Measurements from ENCODE around the gene NTM. TPM values are rescaled to one million over a fixed set of nuclear protein-coding genes. Genes with fewer than 3 reads are reported as not detected.

NTM gene
- total and polyA plus RNA-seq, 2 of the 8 experiments (the other 6 are each of a cell fraction or from before 2014, with no cell fraction given), result 13.4 to 20.0 TPM

DNA sequence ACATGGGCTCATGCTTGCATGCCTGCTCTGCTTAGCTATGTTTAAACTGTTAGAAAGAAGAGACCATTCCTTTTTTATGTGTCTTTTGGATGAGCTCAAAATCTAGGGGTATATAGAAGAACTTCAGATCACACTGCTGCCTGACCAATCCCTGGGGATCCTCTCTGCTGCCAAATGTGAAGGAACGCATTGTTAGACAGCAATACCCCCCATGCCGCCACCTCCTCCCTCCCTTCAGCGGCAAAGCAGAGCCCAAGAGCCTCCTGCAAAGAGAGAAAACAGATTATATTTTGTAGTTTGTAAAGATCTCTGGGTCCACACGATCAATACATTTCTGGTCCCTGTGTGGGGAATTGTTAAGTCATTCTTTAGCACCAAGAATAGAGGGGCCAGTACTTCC lies 677.6 kb downstream of the NTM start (continued):
- TF ChIP-seq, protein P1, sequence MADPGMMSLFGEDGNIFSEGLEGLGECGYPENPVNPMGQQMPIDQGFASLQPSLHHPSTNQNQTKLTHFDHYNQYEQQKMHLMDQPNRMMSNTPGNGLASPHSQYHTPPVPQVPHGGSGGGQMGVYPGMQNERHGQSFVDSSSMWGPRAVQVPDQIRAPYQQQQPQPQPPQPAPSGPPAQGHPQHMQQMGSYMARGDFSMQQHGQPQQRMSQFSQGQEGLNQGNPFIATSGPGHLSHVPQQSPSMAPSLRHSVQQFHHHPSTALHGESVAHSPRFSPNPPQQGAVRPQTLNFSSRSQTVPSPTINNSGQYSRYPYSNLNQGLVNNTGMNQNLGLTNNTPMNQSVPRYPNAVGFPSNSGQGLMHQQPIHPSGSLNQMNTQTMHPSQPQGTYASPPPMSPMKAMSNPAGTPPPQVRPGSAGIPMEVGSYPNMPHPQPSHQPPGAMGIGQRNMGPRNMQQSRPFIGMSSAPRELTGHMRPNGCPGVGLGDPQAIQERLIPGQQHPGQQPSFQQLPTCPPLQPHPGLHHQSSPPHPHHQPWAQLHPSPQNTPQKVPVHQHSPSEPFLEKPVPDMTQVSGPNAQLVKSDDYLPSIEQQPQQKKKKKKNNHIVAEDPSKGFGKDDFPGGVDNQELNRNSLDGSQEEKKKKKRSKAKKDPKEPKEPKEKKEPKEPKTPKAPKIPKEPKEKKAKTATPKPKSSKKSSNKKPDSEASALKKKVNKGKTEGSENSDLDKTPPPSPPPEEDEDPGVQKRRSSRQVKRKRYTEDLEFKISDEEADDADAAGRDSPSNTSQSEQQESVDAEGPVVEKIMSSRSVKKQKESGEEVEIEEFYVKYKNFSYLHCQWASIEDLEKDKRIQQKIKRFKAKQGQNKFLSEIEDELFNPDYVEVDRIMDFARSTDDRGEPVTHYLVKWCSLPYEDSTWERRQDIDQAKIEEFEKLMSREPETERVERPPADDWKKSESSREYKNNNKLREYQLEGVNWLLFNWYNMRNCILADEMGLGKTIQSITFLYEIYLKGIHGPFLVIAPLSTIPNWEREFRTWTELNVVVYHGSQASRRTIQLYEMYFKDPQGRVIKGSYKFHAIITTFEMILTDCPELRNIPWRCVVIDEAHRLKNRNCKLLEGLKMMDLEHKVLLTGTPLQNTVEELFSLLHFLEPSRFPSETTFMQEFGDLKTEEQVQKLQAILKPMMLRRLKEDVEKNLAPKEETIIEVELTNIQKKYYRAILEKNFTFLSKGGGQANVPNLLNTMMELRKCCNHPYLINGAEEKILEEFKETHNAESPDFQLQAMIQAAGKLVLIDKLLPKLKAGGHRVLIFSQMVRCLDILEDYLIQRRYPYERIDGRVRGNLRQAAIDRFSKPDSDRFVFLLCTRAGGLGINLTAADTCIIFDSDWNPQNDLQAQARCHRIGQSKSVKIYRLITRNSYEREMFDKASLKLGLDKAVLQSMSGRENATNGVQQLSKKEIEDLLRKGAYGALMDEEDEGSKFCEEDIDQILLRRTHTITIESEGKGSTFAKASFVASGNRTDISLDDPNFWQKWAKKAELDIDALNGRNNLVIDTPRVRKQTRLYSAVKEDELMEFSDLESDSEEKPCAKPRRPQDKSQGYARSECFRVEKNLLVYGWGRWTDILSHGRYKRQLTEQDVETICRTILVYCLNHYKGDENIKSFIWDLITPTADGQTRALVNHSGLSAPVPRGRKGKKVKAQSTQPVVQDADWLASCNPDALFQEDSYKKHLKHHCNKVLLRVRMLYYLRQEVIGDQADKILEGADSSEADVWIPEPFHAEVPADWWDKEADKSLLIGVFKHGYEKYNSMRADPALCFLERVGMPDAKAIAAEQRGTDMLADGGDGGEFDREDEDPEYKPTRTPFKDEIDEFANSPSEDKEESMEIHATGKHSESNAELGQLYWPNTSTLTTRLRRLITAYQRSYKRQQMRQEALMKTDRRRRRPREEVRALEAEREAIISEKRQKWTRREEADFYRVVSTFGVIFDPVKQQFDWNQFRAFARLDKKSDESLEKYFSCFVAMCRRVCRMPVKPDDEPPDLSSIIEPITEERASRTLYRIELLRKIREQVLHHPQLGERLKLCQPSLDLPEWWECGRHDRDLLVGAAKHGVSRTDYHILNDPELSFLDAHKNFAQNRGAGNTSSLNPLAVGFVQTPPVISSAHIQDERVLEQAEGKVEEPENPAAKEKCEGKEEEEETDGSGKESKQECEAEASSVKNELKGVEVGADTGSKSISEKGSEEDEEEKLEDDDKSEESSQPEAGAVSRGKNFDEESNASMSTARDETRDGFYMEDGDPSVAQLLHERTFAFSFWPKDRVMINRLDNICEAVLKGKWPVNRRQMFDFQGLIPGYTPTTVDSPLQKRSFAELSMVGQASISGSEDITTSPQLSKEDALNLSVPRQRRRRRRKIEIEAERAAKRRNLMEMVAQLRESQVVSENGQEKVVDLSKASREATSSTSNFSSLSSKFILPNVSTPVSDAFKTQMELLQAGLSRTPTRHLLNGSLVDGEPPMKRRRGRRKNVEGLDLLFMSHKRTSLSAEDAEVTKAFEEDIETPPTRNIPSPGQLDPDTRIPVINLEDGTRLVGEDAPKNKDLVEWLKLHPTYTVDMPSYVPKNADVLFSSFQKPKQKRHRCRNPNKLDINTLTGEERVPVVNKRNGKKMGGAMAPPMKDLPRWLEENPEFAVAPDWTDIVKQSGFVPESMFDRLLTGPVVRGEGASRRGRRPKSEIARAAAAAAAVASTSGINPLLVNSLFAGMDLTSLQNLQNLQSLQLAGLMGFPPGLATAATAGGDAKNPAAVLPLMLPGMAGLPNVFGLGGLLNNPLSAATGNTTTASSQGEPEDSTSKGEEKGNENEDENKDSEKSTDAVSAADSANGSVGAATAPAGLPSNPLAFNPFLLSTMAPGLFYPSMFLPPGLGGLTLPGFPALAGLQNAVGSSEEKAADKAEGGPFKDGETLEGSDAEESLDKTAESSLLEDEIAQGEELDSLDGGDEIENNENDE (IDR thresholded peaks at IDR 0.05; ENCODE audit: insufficient replicate concordance, low read length), result no peak
- TF ChIP-seq, protein P2, sequence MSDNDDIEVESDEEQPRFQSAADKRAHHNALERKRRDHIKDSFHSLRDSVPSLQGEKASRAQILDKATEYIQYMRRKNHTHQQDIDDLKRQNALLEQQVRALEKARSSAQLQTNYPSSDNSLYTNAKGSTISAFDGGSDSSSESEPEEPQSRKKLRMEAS (IDR thresholded peaks at IDR 0.05), result no peak
- TF ChIP-seq, protein P3, sequence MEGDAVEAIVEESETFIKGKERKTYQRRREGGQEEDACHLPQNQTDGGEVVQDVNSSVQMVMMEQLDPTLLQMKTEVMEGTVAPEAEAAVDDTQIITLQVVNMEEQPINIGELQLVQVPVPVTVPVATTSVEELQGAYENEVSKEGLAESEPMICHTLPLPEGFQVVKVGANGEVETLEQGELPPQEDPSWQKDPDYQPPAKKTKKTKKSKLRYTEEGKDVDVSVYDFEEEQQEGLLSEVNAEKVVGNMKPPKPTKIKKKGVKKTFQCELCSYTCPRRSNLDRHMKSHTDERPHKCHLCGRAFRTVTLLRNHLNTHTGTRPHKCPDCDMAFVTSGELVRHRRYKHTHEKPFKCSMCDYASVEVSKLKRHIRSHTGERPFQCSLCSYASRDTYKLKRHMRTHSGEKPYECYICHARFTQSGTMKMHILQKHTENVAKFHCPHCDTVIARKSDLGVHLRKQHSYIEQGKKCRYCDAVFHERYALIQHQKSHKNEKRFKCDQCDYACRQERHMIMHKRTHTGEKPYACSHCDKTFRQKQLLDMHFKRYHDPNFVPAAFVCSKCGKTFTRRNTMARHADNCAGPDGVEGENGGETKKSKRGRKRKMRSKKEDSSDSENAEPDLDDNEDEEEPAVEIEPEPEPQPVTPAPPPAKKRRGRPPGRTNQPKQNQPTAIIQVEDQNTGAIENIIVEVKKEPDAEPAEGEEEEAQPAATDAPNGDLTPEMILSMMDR (IDR thresholded peaks at IDR 0.05; ENCODE audit: control extremely low read depth in 1 of 3, insufficient read depth in 1 of 3, low read depth in 1 of 3, low read length in 3 of 3), result no peak
